ENCODE results near the gene KCNK3.
A peak's percentile ranks its signal among the peaks of the same experiment; 100 is the strongest.
"Not testable (repeated sequence)": the region's sequence is repeated elsewhere in the genome, so short reads cannot be mapped to it uniquely, and the experiment has no call there.

The KCNK3 gene

DNA sequence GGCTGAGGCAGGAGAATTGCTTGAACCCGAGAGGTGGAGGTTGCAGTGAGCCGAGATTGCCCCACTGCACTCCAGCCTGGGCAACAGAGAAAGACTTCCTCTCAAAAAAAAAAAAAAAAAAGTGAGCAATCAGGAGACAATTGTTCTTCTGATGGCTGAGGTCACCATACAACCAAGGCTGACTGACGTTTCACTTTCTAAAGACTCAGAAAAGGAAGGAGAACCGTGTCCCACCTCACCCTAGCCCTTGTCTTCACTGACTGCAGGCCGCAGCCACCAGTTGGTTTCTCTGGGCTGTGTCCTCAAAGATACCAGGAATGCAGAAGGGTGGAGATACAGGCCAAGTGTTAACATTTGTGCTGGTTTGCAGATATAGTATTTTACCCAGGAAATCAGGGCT, 63.8 kb downstream of the KCNK3 start:
- DNase-seq (ENCODE audit: low read depth), result no peak

DNA sequence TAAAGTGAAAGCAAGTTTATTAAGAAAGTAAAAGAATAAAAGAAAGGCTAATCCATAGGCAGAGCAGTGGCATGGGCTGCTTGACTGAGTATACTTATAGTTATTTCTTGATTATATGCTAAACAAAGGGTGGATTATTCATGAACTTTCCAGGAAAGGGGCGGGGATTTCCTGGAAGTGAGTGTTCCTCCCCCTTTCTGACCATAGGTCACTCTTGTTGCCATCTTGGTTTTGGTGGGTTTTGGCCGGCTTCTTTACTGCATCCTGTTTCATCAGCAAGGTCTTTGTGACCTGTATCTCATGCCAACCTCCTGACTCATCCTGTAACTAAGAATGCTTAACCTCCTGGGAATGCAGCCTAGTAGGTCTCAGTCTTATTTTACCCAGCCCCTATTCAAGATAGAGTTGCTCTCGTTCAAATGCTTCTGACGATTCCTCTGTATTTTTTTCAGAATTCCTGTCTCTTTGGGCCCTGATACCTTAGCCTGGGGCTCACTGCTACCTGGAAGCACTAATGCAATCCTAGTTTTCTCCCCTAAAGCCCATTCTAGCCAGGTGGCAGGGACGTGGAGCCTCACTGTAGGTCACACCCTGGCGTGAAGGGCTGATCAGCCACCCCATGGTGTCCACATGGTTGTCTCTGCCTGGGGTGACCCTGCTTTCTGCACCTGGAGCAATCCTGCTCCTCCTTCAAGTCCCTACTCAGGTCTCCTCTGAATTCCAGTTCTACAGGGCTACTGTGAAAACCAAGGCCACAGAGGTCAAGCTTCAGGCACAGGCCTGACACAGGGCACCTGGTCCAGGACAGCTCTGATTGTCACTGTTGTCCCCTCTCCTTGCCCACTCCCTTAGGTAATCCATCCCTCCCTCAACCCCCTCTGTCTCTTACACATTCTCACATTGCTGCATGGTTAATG, 65.6 kb downstream of the KCNK3 start:
- no peak for DNase-seq (ENCODE audit: low read depth)

DNA sequence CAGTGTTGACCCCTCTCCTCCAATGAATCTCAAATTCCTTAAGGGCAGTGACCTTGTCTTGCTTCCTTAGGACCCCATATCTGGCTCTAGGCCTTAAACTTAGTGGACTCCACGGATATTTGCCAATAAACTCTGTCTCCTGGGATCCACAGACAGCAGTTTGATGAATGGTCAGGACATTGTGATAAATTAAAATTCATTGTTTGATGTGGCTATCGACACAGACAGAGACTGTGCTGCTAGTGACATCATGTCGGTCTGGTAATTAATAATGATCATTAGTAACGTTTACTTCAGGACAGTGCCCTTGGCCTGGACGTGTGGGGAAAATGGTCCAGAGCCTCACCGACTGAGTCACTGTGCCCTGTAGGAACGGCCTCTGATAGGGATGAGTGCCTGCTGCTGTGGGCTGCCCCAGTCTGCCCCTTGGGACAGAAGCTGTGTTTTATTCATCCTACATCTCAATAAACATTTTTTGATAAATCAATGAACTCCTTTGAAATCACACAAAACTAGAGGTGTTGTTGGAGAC, 66.3 kb downstream of the KCNK3 start:
- no peak for DNase-seq (ENCODE audit: low read depth)

DNA sequence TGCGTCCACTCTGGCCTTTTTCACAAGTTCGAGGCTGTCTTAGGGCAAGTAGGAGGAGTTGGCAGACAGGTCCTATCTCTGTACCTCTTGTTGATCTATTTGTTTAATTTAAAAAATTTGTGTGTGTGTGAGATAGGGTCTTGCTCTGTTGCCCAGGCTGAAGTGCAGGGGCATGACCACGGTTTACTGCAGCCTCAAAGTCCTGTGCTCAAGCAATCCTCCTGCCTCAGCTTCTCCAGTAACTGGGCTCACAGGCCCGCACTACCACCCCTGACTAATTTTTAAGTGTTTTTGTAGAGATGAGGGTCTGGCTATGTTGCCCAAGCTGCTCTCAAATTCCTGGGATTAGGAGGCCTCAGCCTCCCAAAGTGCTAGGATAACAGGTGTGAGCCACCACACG, 67.3 kb downstream of the KCNK3 start:
- no peak for DNase-seq (ENCODE audit: low read depth)

DNA sequence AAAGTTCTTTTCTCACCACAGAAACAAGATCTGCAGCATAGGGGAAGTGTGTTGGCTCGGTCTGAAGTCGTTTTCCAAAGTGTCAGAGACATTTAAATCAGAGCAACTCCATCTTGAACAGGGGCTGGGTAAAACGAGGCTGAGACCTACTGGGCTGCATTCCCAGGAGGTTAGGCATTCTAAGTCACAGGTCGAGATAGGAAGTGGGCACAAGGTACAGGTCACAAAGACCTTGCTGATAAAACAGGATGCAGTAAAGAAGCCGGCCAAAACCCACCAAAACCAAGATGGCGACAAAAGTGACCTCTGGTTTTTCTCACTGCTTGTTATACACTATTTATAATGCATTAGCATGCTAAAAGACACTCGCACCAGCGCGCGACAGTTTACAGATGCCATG, 68.5 kb downstream of the KCNK3 start:
- not testable (repeated sequence) for DNase-seq (ENCODE audit: low read depth)

DNA sequence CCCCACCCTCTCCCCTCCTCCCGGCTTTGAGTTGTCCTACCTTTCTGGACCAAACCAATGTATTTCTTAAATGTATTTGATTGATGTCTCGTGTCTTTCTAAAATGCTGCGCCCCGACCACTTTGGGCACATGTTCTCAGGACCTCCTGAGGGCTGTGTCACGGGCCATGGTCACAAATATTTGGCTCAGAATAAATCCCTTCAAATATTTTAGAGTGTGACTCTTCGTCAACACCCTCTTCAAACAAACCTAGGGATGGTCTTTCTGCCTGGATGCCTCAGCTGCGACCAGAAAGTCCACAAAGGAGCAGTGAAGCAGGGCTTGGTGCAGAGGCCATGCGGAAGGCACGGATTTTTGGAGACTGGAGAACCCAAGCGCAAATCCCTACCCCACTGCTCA, 70.5 kb downstream of the KCNK3 start:
- DNase-seq (ENCODE audit: low read depth), result no peak

DNA sequence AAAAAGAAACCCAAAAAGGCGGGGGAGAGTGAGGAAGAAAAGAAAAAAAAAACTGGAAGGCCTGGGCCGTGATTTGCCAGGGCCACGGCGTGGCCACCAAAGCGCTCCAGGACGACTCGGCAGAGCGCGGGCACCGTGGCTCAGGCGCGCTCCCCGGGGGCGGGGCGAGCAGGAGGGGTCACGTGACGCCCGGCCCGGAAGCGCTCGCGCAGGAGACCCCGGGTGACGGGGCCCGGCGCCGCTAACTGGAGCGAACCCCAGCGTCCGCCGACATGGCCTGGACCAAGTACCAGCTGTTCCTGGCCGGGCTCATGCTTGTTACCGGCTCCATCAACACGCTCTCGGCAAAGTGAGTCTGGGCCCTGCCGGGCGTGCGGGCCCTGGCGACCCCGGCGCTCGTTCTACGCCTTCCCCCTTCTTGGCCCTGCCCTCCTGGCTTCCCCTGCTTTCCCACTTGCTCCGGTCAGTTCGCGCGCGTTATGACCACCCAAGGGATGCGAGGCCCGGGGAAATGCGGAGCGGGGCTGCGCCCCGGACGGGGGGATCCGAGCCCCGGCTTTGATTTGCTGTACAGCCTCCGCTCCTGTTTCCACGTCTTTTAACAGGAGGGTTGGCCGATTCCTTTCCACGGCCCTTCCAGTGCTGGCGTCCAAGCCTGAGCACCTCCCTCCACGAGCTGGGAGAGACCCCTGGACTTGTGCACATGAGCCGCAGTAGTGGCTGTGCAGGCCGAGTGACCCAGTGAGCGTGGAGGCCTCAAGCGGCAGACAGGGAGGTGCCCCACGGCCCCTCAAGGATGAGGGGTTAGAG, 71.8 kb downstream of the KCNK3 start, which contains the start of gene SLC35F6:
Gene SLC35F6, plus strand, starts transcription at position 207 of the 810 bp plus-strand sequence. Its CDS starts 66 bp downstream, at position 273.
- DNase-seq (ENCODE audit: low read depth), result peak; percentile 80

DNA sequence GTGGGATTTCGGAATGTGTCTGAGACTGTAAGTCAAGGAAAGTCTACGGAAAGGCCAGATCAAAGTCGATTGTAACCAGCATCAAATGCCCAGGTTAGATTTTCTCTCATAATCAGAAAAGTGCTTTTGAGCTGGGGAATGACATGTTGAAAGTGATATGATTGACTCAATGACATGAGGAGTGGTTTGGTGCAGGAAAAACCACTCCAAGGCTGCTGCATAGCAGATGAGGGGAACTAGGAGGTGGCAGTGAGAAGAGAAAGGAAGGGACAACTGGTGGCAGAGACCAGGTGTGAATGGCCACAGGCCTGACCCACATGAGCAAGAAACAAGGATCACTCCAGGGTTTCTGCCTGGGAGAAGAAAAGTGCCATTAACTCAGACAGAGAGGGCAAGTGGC, 72.4 kb downstream of the KCNK3 start:
- no peak for DNase-seq (ENCODE audit: low read depth)

DNA sequence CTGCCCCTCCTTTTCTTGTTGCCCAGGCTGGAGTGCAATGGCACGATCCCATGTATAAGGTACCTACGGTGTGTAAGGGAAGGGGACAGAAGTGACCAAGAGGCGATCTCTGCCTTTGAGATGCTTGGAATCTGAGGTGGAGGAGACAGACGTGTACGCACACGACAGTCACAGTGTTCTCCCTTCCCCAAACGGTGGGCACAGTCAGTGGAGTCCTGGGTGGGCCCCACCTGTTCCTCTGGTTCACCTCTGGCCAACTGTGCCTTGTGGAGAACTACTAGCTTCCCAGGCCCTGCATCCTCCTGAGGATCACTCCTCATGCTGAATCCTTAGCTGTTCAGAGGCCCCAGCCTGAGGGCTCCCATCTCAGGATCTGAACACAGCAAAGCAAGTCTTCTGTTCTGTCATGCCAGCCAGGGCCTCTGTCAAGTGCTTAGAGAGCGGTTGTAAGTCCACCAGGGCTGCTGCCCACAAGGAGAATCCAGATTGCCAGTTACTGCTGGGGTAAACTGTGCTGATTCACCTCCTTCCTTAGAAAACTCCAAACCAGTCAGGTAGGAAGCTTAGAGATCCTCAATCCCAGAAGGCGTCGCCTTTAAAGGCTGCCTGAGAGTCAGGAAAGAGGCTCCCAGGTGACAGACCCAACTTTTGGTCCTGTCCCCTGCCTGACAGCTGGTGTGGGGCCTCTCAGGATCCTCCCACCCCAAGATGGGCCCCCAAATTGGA, 73.1 kb downstream of the KCNK3 start:
- no peak for DNase-seq (ENCODE audit: low read depth)

DNA sequence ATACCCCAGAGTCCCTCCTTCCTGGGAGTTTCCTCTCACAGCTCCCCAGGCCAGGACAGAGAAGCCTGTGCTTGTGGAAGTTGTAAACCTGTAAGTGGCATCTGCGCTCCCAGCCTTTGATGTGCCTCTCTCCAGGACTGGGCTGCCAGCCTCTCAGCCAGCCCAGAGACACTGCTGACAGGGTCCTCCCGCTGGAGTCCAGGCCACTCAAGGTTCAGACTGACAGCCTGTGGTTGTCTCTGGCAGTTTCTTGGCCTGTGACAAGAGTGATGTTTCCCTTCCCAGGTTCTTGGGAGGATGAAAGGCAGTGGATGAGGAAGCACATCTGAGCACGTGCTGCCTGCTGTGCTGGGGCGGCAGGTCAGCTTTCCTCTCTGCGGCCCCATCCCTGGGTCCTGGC, 74.6 kb downstream of the KCNK3 start:
- no peak for DNase-seq (ENCODE audit: low read depth)

DNA sequence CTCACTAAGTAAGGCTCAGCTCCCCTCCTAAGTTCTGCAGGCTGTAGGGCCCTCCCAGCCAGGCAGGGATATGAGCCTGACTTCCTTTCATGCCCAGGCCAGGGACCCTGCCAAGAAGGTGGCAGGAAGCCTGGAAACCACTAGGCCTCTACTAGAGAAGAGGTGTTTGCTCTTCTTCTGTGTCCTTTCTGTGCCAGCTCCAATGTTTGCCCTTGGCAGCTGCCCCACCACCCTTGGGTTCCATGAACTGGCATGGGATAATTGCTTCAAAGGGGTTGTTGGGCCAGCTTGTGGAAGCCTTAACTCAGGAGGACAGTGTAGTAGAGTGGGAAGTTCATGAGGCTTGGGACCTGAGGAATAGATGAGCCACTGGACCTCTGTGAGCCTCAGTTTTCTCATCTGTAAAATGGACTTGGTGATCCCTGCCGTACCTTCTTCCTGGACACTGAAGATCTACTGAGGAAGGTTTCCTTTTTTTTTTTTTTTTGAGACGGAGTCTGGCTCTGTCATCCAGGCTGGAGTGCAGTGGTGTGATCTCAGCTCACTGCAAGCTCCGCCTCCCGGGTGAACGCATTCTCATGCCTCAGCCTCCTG, 75.5 kb downstream of the KCNK3 start:
- no peak for DNase-seq (ENCODE audit: low read depth)

DNA sequence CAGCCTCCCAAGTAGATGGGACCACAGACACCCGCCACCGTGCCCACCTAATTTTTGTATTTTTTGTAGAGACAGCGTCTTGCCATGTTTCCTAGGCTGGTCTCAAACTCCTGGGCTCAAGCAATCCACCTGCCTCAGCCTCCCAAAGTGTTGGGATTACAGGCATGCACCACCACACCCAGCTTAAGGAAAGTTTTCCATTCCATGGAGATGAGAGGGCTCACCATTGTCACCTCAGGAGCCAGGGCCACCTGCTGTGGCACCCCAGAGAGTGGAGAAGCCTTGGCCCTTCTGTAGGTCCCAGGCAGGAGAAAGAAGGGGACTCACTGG, 76.2 kb downstream of the KCNK3 start:
- no peak for DNase-seq (ENCODE audit: low read depth)

DNA sequence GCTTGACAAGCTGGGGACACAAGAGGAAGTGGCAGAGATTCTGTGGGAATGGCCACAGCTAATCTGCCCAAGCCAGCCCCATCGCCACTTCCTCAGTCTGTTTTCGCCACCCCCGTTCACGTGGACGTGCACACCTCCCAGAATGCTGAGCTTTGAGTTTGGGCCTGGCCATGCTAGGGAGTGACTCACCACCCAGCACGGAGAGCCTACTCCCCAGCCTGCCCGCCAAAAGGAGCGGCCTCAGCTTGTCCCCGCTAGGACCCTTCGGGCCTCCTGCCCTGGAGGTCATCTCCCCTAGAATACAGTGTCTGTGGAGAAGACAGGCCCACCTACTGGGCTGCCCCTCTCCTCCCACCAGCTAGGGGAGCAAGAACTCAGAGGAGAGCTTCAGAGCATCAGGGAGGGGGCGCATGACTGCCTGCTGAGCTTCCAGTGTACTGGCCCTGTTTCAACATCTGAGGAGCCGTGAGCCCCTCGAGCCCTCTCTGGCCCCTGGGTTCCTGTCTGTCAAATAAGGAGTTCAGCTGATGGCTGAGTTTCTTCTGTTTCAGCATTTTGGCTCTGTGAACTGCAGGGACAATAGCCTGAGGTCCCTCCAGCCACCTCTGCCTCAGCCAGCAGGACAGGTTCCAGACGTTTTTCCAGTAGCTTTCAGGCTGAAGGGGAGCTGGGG, 76.7 kb downstream of the KCNK3 start:
- no peak for DNase-seq (ENCODE audit: low read depth)

DNA sequence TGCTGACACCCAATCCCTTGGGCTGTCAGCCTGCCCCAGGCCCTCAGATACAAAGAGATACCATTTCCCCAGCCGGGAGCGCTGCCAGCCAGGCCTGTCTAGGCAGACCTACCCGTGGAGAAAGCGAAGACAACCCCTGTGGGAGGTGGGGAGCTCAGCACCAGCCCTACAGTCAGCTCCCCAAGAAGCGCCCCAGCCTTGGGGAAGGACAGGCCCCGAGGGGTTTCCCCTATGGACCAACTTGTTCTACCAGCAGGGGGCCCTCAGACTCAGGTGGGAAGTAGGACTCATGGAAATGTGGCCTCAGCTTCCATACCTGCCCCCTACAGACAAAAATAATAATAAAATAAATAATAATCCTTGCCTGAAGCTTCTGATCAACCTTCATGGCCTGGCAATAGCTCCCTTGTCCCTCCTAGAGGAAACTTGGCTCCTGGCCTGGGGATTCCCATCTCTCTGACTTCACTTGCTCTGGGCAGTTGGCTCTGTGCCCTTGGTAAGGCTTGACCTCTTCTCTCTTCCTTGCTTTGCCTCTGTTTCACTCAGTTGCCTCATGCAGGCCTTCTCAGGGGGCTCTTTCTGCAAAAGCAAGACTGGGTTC, 78.6 kb downstream of the KCNK3 start:
- no peak for DNase-seq (ENCODE audit: low read depth)

DNA sequence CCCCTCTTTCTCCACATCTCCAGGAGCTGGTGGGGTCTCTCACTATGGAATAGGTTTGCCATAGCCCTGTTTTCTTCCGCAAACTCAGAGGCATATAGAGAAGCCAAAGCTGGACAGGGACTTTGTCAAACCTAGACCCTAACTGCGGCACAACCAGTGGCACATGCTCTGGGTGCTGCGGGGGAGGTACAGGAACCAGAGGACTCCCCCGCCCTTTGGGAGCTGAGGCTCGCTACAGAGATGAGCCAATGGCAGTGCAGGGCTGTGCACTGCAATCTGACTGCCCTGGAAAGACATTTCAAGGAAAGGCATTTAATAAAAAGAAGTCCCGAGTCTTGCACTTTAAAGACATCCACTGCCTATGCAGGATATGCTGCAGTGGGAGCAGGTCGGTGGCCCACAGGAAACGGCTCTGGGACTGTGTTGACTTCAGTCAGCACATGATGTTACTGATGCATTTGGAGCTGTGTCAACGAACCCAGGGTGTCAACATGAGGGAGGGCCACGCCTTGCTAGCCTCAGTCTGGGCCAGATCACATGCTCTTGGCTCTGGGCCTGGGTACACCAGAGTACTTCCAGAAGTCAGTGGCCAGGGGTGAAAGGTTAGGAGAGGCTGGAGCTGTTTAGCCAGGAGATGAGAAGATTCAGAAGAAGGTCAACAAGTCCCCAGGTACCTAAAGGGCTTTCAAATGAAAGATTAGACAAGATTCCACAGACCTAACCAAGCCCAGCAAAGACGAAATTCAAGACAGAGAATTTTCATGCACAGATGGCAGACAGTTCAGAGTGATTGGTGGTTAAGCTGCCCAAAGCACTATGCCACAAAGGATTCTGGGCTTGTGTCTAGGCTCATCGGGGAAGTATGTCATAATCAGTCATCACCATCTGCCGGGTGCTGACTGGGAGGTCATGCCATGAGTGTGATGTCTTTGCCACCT, 79.8 kb downstream of the KCNK3 start:
- no peak for DNase-seq (ENCODE audit: low read depth)

DNA sequence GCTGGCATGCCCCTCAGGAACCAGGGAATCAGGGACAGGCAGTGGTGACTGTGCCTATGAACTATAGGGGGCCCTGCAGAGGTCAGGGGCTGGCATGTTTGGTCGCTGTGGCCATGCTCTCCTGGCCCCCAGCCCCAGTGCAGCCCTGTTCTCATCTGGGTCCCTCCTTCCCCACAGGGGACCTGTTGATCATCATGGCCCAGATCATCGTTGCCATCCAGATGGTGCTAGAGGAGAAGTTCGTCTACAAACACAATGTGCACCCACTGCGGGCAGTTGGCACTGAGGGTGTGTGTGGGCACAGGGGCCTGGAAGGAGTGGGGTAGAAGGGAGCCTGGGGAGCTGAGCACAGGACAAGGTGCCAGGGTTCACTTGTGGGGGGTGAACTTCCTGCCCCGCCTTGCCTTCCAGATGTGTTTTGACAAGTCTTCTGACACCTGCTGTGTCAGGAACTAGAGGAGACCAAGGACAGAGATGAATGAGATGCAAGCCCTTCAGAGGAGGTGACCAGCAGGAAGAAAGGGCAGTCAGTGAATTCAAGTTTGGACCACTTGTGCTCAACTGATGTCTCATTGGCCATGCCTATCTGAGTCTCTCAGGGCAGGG, 83.8 kb downstream of the KCNK3 start:
- DNase-seq (ENCODE audit: low read depth), result no peak

DNA sequence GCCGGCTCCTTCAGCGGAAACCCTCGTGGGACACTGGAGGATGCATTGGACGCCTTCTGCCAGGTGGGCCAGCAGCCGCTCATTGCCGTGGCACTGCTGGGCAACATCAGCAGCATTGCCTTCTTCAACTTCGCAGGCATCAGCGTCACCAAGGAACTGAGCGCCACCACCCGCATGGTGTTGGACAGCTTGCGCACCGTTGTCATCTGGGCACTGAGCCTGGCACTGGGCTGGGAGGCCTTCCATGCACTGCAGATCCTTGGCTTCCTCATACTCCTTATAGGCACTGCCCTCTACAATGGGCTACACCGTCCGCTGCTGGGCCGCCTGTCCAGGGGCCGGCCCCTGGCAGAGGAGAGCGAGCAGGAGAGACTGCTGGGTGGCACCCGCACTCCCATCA, 85.6 kb downstream of the KCNK3 start:
- no peak for DNase-seq (ENCODE audit: low read depth)

DNA sequence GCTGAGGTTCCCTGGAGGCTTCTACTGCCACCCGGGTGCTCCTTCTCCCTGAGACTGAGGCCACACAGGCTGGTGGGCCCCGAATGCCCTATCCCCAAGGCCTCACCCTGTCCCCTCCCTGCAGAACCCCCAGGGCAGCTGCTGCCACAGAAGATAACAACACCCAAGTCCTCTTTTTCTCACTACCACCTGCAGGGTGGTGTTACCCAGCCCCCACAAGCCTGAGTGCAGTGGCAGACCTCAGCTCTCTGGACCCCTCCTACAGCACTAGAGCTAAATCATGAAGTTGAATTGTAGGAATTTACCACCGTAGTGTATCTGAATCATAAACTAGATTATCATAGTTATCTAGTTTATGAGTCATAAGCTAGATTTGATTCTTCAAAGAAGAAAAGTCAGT, 86.0 kb downstream of the KCNK3 start:
- DNase-seq (ENCODE audit: low read depth), result no peak

DNA sequence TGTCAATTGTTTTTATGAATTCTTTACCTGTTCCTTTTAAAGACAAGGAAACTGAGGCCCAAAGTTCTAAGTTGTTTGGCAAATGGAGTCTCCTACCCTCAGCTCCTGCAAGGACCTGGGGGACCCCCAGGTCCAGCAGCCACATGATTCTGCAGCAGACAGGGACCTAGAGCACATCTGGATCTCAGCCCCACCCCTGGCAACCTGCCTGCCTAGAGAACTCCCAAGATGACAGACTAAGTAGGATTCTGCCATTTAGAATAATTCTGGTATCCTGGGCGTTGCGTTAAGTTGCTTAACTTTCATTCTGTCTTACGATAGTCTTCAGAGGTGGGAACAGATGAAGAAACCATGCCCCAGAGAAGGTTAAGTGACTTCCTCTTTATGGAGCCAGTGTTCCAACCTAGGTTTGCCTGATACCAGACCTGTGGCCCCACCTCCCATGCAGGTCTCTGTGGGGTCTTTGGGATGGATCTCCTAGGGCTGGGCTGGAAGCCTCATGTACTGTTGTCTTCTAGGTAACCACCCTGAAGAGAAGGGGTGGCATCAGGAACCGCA, 87.8 kb downstream of the KCNK3 start:
- DNase-seq (ENCODE audit: low read depth), result no peak

All from activated T-cell treated with anti-CD3 and anti-CD28 coated beads for 48 hours (primary cell).